Measurements from ENCODE around the gene SIPA1L3.

- TF ChIP-seq EZH2 (IDR thresholded peaks at IDR 0.05; ENCODE audit: borderline replicate concordance, low read length) = no peak
- TF ChIP-seq, protein P1, sequence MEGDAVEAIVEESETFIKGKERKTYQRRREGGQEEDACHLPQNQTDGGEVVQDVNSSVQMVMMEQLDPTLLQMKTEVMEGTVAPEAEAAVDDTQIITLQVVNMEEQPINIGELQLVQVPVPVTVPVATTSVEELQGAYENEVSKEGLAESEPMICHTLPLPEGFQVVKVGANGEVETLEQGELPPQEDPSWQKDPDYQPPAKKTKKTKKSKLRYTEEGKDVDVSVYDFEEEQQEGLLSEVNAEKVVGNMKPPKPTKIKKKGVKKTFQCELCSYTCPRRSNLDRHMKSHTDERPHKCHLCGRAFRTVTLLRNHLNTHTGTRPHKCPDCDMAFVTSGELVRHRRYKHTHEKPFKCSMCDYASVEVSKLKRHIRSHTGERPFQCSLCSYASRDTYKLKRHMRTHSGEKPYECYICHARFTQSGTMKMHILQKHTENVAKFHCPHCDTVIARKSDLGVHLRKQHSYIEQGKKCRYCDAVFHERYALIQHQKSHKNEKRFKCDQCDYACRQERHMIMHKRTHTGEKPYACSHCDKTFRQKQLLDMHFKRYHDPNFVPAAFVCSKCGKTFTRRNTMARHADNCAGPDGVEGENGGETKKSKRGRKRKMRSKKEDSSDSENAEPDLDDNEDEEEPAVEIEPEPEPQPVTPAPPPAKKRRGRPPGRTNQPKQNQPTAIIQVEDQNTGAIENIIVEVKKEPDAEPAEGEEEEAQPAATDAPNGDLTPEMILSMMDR (IDR thresholded peaks at IDR 0.05; ENCODE audit: low read length) = no peak
Measured at GRCh38 chr19:38111898-38112297, 204.9 kb downstream of the SIPA1L3 start.

Measured in OCI-LY1 (cell line).